GM12891 (cell line): ENCODE measurements around the gene ASTN2.

Experiments
- PAX5 ChIP-seq: IDR thresholded peaks from 2 replicates; pipeline ENCODE4 v1.6.1; 2011; ENCODE audit warnings: low read length, moderate library complexity, mild to moderate bottlenecking; ENCODE audit not compliant: insufficient read depth, severe bottlenecking
- POLR2A ChIP-seq: IDR thresholded peaks from 2 replicates; pipeline ENCODE4 v1.6.1; 2011; ENCODE audit warnings: low read depth, low read length, control low read depth
- POLR2AphosphoS5 ChIP-seq: IDR thresholded peaks from 2 replicates; pipeline ENCODE4 v1.6.1; 2011; ENCODE audit warnings: low read depth, low read length, control low read depth
- SPI1 ChIP-seq: IDR thresholded peaks from 2 replicates; pipeline ENCODE4 v1.6.1; 2011; ENCODE audit warnings: low read depth, low read length, control low read depth
- TAF1 ChIP-seq: IDR thresholded peaks from 2 replicates; pipeline ENCODE4 v1.6.1; 2011; ENCODE audit warnings: low read depth, low read length, control low read depth

- TF ChIP-seq POLR2A (no peak), SPI1 (no peak), POLR2AphosphoS5 (no peak), TAF1 (no peak), PAX5 (no peak)
These were observed 810.6 kb downstream of the ASTN2 start for GRCh38 chr9:116604251-116604650.
